Spinal cord (tissue), 10 donors: ENCODE data around the gene TPX2. TPM values are rescaled to one million over a fixed set of nuclear protein-coding genes. Genes with fewer than 3 reads are reported as not detected.

Experiments used
- DNase-seq, 6 donors: peaks; one replicate each; pipeline versions ENCODE4 v3.0.0 to v3.0.0-alpha.2; 2013 to 2015; ENCODE audit warnings: low spot score in 6 of 6, low read depth in 4 of 6
- H3K27ac ChIP-seq: one replicate; pipeline ENCODE4 v1.5.1; 2013; ENCODE audit warnings: low read depth, low read length, control low read depth
- H3K27me3 ChIP-seq: one replicate; pipeline ENCODE4 v1.6.1; 2013; ENCODE audit warnings: low read length; ENCODE audit not compliant: control insufficient read depth, insufficient read depth
- H3K36me3 ChIP-seq: one replicate; pipeline ENCODE4 v1.6.1; 2013; ENCODE audit warnings: low read length; ENCODE audit not compliant: control insufficient read depth, insufficient read depth
- H3K4me1 ChIP-seq: one replicate; pipeline ENCODE4 v1.6.1; 2013; ENCODE audit warnings: low read length; ENCODE audit not compliant: control insufficient read depth, insufficient read depth
- H3K4me3 ChIP-seq: one replicate; pipeline ENCODE4 v1.5.1; 2013; ENCODE audit warnings: low read depth, low read length, control low read depth
- H3K9me3 ChIP-seq: one replicate; pipeline ENCODE4 v1.6.1; 2013; ENCODE audit warnings: low read length; ENCODE audit not compliant: control insufficient read depth, insufficient read depth
- WGBS: methylation state at CpG from one replicate; pipeline ENCODE4 v1.1.5; 2013; ENCODE audit warnings: missing lambda C conversion rate; ENCODE audit not compliant: insufficient coverage; 5-methylcytosine and 5-hydroxymethylcytosine counted together
- polyA plus RNA-seq, 2 donors: library from polyadenylated mRNA; unstranded; fragments of 120-200 nt; gene quantifications; one replicate each; pipeline ENCODE4 v1.2.1, GENCODE V29; 2013; ENCODE audit not compliant: insufficient read length in 2 of 2
- total RNA-seq, 2 donors: library from RNA; depleted of rRNA in 1 of 2; stranded (reverse); fragments of 120-200 nt in 1 of 2; fragments of >200 nt in 1 of 2; gene quantifications; one replicate each; pipeline versions ENCODE4 v1.2.3 to v1.2.4, GENCODE V29; 2013 to 2014
- donor health status: healthy.

Gene TPX2
- total and polyA plus RNA-seq, 4 donors: 14.4 to 31.8 (median 27.5) TPM

- peaks cover 11% of the 10 kb centered on the region for H3K36me3 ChIP-seq
- no peaks in the 10 kb centered on the region for H3K9me3 ChIP-seq
- DNase-seq: peak in 2 of 6 donors; percentile 37 to 51
- 28% methylated on average over 11 of the region's 22 CpGs for WGBS
- H3K27ac ChIP-seq: peak overlapping the region; percentile 99
- H3K4me1 ChIP-seq: peaks cover 38% of the 10 kb centered on the region
- H3K4me3 ChIP-seq: peak overlapping the region; percentile 90
- H3K27me3 ChIP-seq: no peaks in the 10 kb centered on the region
These were observed 17.5 kb upstream of the TPX2 start for GRCh38 chr20:31721408-31722256.

GRCh38 chr20:31722257-31723068 lies 16.6 kb upstream of the TPX2 start, which contains the start of gene BCL2L1:
TSS of gene BCL2L1 (minus strand) at chr20:31722868. CDS start at chr20:31722218, 650 bp downstream.
- Histone ChIP-seq H3K4me1 (peaks cover 38% of the 10 kb centered on the region), H3K36me3 (peaks cover 7% of the 10 kb centered on the region), H3K27ac (peak within 1 kb of the TSS; percentile 99), H3K4me3 (peak within 1 kb of the TSS; percentile 90), H3K9me3 (no peaks in the 10 kb centered on the region), H3K27me3 (no peaks in the 10 kb centered on the region)
- peak in 3 of 6 donors; percentile 71 to 93 (median 92) for DNase-seq
- under 1% methylated on average over 26 of the region's 38 CpGs for WGBS

GRCh38 chr20:31723069-31723318 lies 16.1 kb upstream of the TPX2 start:
- Histone ChIP-seq H3K9me3 (no peaks in the 10 kb centered on the region), H3K4me3 (peak overlapping the region; percentile 90), H3K27me3 (no peaks in the 10 kb centered on the region), H3K36me3 (peaks cover 7% of the 10 kb centered on the region), H3K4me1 (peaks cover 38% of the 10 kb centered on the region), H3K27ac (peak overlapping the region; percentile 99)
- DNase-seq: no peak
- WGBS: 1% methylated on average over 10 of the region's 10 CpGs

- peaks cover 7% of the 10 kb centered on the region for H3K36me3 ChIP-seq
- DNase-seq: peak; percentile 96 to 99 (median 98)
- H3K9me3 ChIP-seq: no peaks in the 10 kb centered on the region
- H3K4me1 ChIP-seq: peaks cover 38% of the 10 kb centered on the region
- no peaks in the 10 kb centered on the region for H3K27me3 ChIP-seq
- H3K27ac ChIP-seq: peak overlapping the region; percentile 99
- WGBS: 0% methylated on average over 77 of the region's 77 CpGs
- H3K4me3 ChIP-seq: peak overlapping the region; percentile 90
These were observed 15.6 kb upstream of the TPX2 start for GRCh38 chr20:31723319-31724078.

GRCh38 chr20:31731321-31731717 lies 7.8 kb upstream of the TPX2 start:
- no peak overlapping the region for H3K4me3 ChIP-seq
- no peaks in the 10 kb centered on the region for H3K9me3 ChIP-seq
- no peak overlapping the region for H3K27ac ChIP-seq
- WGBS: 90% methylated on average over 4 of the region's 6 CpGs
- no peaks in the 10 kb centered on the region for H3K36me3 ChIP-seq
- no peak for DNase-seq
- no peaks in the 10 kb centered on the region for H3K4me1 ChIP-seq
- H3K27me3 ChIP-seq: no peaks in the 10 kb centered on the region

GRCh38 chr20:31739550-31739977 lies 474 bp downstream of the TPX2 start:
- H3K4me3 ChIP-seq: peak overlapping the region; percentile 90
- peak overlapping the region; percentile 57 for H3K27ac ChIP-seq
- H3K4me1 ChIP-seq: peaks cover 10% of the 10 kb centered on the region
- no peaks in the 10 kb centered on the region for H3K9me3 ChIP-seq
- no CpG with 5 or more reads among the region's 11 CpGs for WGBS
- no peaks in the 10 kb centered on the region for H3K36me3 ChIP-seq
- no peak for DNase-seq
- H3K27me3 ChIP-seq: no peaks in the 10 kb centered on the region

- peaks cover 2% of the 10 kb centered on the region for H3K36me3 ChIP-seq
- no peaks in the 10 kb centered on the region for H3K27me3 ChIP-seq
- 20% methylated on average over 1 of the region's 1 CpG for WGBS
- no peaks in the 10 kb centered on the region for H3K9me3 ChIP-seq
- H3K27ac ChIP-seq: no peak overlapping the region
- H3K4me1 ChIP-seq: peaks cover 10% of the 10 kb centered on the region
- no peak for DNase-seq
- H3K4me3 ChIP-seq: peak overlapping the region; percentile 90
These were observed 1.1 kb downstream of the TPX2 start for GRCh38 chr20:31740208-31740607.

GRCh38 chr20:31740656-31741323 lies 1.7 kb downstream of the TPX2 start:
- peak overlapping the region; percentile 90 for H3K4me3 ChIP-seq
- H3K27me3 ChIP-seq: no peaks in the 10 kb centered on the region
- H3K27ac ChIP-seq: no peak overlapping the region
- no CpG with 5 or more reads among the region's 1 CpG for WGBS
- H3K36me3 ChIP-seq: peaks cover 2% of the 10 kb centered on the region
- H3K9me3 ChIP-seq: no peaks in the 10 kb centered on the region
- DNase-seq: no peak
- peaks cover 10% of the 10 kb centered on the region for H3K4me1 ChIP-seq
